Caco-2 (cell line): ENCODE data around the gene DPF3. TPM values are rescaled to one million over a fixed set of nuclear protein-coding genes. Genes with fewer than 3 reads are reported as not detected.

Experiments
- BruUV-seq: library from RNA; stranded (reverse); fragments of 400-500 nt; replicated peaks from 2 replicates; lab custom pipeline; 2021; lab: Mats Ljungman, UMichigan
- CTCF ChIA-PET: fragments of 300-600 bp; sonication (Branson Sonifier 250); formaldehyde crosslinking; loops from one replicate; lab custom pipeline; 2022; ENCODE audit warnings: antibody characterized with exemption; lab: Charles Lee
- POLR2A ChIA-PET: fragments of 300-600 bp; sonication (Branson Sonifier 250); formaldehyde crosslinking; loops from one replicate; lab custom pipeline; 2022; ENCODE audit warnings: antibody characterized with exemption; lab: Charles Lee
- DNase-seq, 2 experiments: peaks; one replicate each; pipeline versions ENCODE4 v3.0.0 to v3.0.0-alpha.2; 2020 to 2022
- H3K27me3 ChIP-seq: replicated peaks from 2 replicates; pipeline ENCODE4 v1.6.0; 2011; ENCODE audit warnings: low read length; ENCODE audit not compliant: control insufficient read depth, insufficient read depth
- H3K36me3 ChIP-seq: 2 replicates; pipeline ENCODE4 v1.5.1; 2011; ENCODE audit warnings: low read length; ENCODE audit not compliant: control insufficient read depth, insufficient read depth
- H3K4me1 ChIP-seq: fragments of 250-450 bp; sonication (Bioruptor Pico); 2 replicates; pipeline ENCODE4 v1.5.1; 2020; ENCODE audit warnings: mild to moderate bottlenecking
- H3K4me3 ChIP-seq: 2 replicates; pipeline ENCODE4 v1.5.1; 2011; ENCODE audit warnings: low read depth, mild to moderate bottlenecking, control low read depth, low read length
- H3K9me3 ChIP-seq: fragments of 250-450 bp; sonication (Bioruptor Pico); 2 replicates; pipeline ENCODE4 v1.5.1; 2020; ENCODE audit warnings: mild to moderate bottlenecking, moderate library complexity
- H3K27ac Mint-ChIP-seq: one replicate; pipeline ENCODE4 v1.8.0; 2022; ENCODE audit warnings: mixed read lengths; ENCODE audit not compliant: unreplicated experiment
- H3K27me3 Mint-ChIP-seq: one replicate; pipeline ENCODE4 v1.8.0; 2022; ENCODE audit warnings: mixed read lengths; ENCODE audit not compliant: insufficient read depth, unreplicated experiment
- H3K36me3 Mint-ChIP-seq: one replicate; pipeline ENCODE4 v1.8.0; 2022; ENCODE audit warnings: mild to moderate bottlenecking, mixed read lengths; ENCODE audit not compliant: insufficient read depth, unreplicated experiment
- H3K4me1 Mint-ChIP-seq: one replicate; pipeline ENCODE4 v1.8.0; 2022; ENCODE audit warnings: low read depth, mixed read lengths; ENCODE audit not compliant: unreplicated experiment
- H3K4me3 Mint-ChIP-seq: one replicate; pipeline ENCODE4 v1.8.0; 2022; ENCODE audit warnings: mild to moderate bottlenecking, moderate library complexity, mixed read lengths; ENCODE audit not compliant: unreplicated experiment
- H3K9me3 Mint-ChIP-seq: one replicate; pipeline ENCODE4 v1.8.0; 2022; ENCODE audit warnings: mixed read lengths; ENCODE audit not compliant: unreplicated experiment
- intact Hi-C: fragments of 100-400 bp; cut with micrococcal nuclease; formaldehyde crosslinking; loops from one replicate; pipeline ENCODE4 v1.10.0; 2022; ENCODE audit not compliant: unreplicated experiment
- total RNA-seq: library from RNA; stranded (reverse); gene quantifications from 2 replicates; pipeline ENCODE4 v1.2.3, GENCODE V29; 2022
- TF ChIP-seq, protein P1 (sequence below), 2 experiments: fragments of 200-600 bp in 1 of 2; IDR thresholded peaks; 1 replicate in 1 of 2; 2 replicates in 1 of 2; pipeline versions ENCODE4 v1.5.1 to v1.8.0; 2011 to 2022; ENCODE audit warnings: antibody characterized with exemption in 1 of 2, control low read depth in 1 of 2, inconsistent platforms in 1 of 2, low read depth in 1 of 2, low read length in 1 of 2, mild to moderate bottlenecking in 1 of 2, moderate library complexity in 1 of 2; ENCODE audit not compliant: insufficient read depth in 1 of 2, severe bottlenecking in 1 of 2, unreplicated experiment in 1 of 2

Gene DPF3
- total RNA-seq, 1 experiment from 2014 or later, result not detected

DNA sequence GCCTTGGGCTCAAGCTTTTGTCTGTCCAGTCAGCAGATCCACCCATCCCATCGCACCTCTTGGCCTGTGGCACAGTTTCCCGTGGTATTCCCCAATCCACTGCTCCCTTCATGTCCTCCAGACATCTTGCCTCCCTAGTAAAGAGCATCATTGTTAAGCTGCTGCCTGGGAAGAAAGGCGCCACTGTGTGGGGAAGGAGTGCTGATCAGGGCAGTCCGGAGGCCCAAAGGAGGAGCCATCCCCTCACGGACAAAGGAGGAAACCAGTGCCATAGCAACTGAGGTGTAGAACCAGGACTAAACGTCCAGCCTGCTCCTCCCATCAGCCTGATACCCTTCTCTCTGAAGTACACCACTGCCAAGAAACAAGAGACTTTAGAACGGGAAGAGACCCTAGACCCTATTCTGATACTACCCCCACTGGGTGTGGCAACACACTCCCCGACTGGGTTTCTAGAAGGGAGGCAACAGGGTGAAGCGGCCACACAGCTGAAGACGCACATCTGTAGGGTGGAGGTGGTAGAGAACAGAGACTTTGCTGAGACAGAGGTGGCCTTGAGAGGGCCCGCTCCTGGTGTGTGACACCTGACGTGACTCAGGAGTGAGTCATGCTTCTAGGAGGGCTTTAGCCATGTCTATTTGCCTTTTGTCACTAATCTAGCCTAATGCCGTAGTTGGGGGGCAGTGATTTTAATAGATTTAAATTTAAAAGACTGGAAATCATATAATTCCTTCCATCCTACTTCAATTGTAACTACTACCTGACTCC, 185.0 kb downstream of the DPF3 start:
- H3K9me3 Mint-ChIP-seq, result no peaks in the 10 kb centered on the region
- intact Hi-C loops, result no loop called here
- no peak for DNase-seq

DNA sequence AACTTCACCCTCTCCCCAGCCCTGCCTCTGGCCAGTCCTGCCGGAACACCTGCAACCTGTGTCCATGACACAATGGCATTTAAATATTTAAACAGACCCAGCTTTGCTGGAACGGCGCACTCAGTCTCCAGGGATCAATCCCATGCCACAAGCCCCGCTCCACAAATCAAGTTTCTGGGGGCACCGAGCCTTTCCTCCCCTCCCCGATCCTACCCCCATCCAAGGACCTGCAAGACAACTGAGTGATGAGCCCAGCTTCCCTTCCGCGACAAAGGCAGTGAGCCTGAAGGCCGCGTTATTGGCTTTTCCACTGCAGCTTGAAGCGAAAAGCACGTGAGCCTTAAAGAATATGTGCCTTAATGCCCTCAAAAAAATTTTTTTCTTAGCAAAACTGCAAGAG, 185.7 kb downstream of the DPF3 start:
- Histone ChIP-seq H3K9me3 (no peaks in the 10 kb centered on the region), H3K27me3 (no peaks in the 10 kb centered on the region; the same call in 1 of the 2 replicates), H3K36me3 (no peaks in the 10 kb centered on the region), H3K4me3 (no peak overlapping the region), H3K4me1 (no peaks in the 10 kb centered on the region)
- Mint-ChIP-seq H3K36me3 (no peaks in the 10 kb centered on the region), H3K27ac (no peak overlapping the region), H3K9me3 (no peaks in the 10 kb centered on the region), H3K27me3 (peaks cover 27% of the 10 kb centered on the region), H3K4me3 (no peak overlapping the region), H3K4me1 (no peaks in the 10 kb centered on the region)
- intact Hi-C loops, result no loop called here
- ChIA-PET CTCF (no interaction called here), POLR2A (no interaction called here)
- BruUV-seq, result no TSS peak
- TF ChIP-seq, protein P1, sequence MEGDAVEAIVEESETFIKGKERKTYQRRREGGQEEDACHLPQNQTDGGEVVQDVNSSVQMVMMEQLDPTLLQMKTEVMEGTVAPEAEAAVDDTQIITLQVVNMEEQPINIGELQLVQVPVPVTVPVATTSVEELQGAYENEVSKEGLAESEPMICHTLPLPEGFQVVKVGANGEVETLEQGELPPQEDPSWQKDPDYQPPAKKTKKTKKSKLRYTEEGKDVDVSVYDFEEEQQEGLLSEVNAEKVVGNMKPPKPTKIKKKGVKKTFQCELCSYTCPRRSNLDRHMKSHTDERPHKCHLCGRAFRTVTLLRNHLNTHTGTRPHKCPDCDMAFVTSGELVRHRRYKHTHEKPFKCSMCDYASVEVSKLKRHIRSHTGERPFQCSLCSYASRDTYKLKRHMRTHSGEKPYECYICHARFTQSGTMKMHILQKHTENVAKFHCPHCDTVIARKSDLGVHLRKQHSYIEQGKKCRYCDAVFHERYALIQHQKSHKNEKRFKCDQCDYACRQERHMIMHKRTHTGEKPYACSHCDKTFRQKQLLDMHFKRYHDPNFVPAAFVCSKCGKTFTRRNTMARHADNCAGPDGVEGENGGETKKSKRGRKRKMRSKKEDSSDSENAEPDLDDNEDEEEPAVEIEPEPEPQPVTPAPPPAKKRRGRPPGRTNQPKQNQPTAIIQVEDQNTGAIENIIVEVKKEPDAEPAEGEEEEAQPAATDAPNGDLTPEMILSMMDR (IDR thresholded peaks at IDR 0.05; ENCODE audit: insufficient read depth in 1 of 2, low read depth in 1 of 2, low read length in 1 of 2, severe bottlenecking in 1 of 2, unreplicated experiment in 1 of 2), result no peak
- no peak for DNase-seq

More for the DNA sequence above, 185.0 kb downstream of the DPF3 start:
- no TSS peak for BruUV-seq
- TF ChIP-seq, protein P1 (IDR thresholded peaks at IDR 0.05; ENCODE audit: insufficient read depth in 1 of 2, low read depth in 1 of 2, low read length in 1 of 2, severe bottlenecking in 1 of 2, unreplicated experiment in 1 of 2), result no peak
- Mint-ChIP-seq H3K4me3 (no peak overlapping the region), H3K36me3 (no peaks in the 10 kb centered on the region), H3K4me1 (no peaks in the 10 kb centered on the region), H3K27me3 (peaks cover 30% of the 10 kb centered on the region), H3K27ac (no peak overlapping the region)
- ChIA-PET POLR2A (no interaction called here), CTCF (no interaction called here)
- H3K36me3 ChIP-seq, result no peaks in the 10 kb centered on the region
- no peak overlapping the region for H3K4me3 ChIP-seq
- no peaks in the 10 kb centered on the region; the same call in 1 of the 2 replicates for H3K27me3 ChIP-seq
- H3K4me1 ChIP-seq, result no peaks in the 10 kb centered on the region
- H3K9me3 ChIP-seq, result no peaks in the 10 kb centered on the region

DNA sequence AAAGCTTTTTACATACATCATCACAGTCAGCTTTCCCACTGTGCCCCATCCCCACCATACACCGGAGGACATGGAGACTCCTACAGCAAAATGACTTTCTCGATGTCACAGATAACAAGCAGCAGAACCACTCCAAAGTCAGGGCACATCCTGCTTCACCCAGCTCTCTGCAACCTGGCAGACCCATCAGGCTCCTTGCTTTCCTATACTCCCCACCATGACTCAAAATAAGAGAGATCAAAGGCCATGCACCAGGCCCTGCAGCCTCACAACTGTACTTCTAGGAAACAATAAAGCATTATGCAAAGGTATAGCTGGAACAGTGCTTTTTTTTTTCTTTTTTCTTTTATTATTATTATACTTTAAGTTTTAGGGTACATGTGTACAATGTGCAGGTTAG, 187.4 kb downstream of the DPF3 start:
- ChIA-PET POLR2A (no interaction called here), CTCF (no interaction called here)
- H3K9me3 ChIP-seq, result no peaks in the 10 kb centered on the region
- no peaks in the 10 kb centered on the region for H3K4me1 Mint-ChIP-seq
- no peak overlapping the region for H3K27ac Mint-ChIP-seq
- no peak overlapping the region for H3K4me3 ChIP-seq
- H3K36me3 ChIP-seq, result no peaks in the 10 kb centered on the region
- H3K4me3 Mint-ChIP-seq, result no peak overlapping the region
- DNase-seq, result no peak
- TF ChIP-seq, protein P1 (IDR thresholded peaks at IDR 0.05; ENCODE audit: insufficient read depth in 1 of 2, low read depth in 1 of 2, low read length in 1 of 2, severe bottlenecking in 1 of 2, unreplicated experiment in 1 of 2), result no peak
- intact Hi-C loops, result no loop called here
- no TSS peak for BruUV-seq
- H3K9me3 Mint-ChIP-seq, result no peaks in the 10 kb centered on the region
- no peaks in the 10 kb centered on the region for H3K27me3 ChIP-seq
- peaks cover 24% of the 10 kb centered on the region for H3K27me3 Mint-ChIP-seq
- H3K4me1 ChIP-seq, result no peaks in the 10 kb centered on the region
- no peaks in the 10 kb centered on the region for H3K36me3 Mint-ChIP-seq
